Measurements from ENCODE around the gene COMMD1. TPM values are rescaled to one million over a fixed set of nuclear protein-coding genes. Genes with fewer than 3 reads are reported as not detected.

The COMMD1 gene
- total RNA-seq, 2 experiments from 2014 or later, result 11.5 to 13.2 TPM

DNA sequence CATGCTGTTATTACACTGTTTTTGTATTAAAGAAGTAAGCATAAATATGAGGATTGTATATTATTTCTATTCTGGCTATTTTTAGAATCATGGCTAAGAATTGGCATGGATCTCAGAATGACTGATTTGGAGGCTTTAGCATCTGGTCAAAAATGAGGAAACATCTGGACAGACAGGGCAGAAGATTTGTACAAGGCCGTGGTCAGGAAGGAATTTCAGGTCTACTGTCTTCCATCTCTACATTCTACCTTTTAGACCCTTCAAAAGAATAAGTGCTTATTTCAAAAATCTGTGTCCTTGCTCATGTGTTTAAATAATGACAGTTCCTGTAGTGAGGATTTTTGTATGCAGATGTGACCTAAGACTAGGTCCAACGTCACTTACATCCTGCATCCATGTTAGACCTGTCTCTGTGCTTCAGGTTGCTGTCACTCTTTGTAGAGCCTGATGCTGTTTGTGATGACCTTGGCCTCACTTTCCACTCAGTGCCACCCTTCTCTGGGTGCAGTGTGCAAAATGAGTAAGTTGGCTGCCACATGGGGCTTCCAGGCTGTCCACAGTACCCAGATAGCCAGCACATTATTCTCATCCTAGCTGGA is 235.8 kb downstream of the COMMD1 start:
- no peak overlapping the region for H3K27ac Mint-ChIP-seq
- Histone ChIP-seq H3K9me3 (ENCODE audit: control insufficient read depth in 1 of 2, insufficient read depth in 1 of 2, low read length in 2 of 2) (no peaks in the 10 kb centered on the region), H3K27me3 (ENCODE audit: control insufficient read depth in 1 of 2, insufficient read depth in 2 of 2, low read length in 2 of 2) (no peaks in the 10 kb centered on the region), H3K36me3 (ENCODE audit: insufficient read depth, low read length) (no peaks in the 10 kb centered on the region), H3K4me1 (ENCODE audit: insufficient read depth, low read length) (no peaks in the 10 kb centered on the region), H3K27ac (ENCODE audit: low read depth in 1 of 2, low read length in 2 of 2) (no peak overlapping the region), H3K4me3 (ENCODE audit: low read length) (no peak overlapping the region)
- peaks cover 9% of the 10 kb centered on the region for H3K4me1 Mint-ChIP-seq (ENCODE audit: low read depth)
- H3K4me3 Mint-ChIP-seq, result no peak overlapping the region
- ChIA-PET CTCF (no interaction called here), POLR2A (no interaction called here)
- no peaks in the 10 kb centered on the region for H3K27me3 Mint-ChIP-seq
- TF ChIP-seq, protein P1, sequence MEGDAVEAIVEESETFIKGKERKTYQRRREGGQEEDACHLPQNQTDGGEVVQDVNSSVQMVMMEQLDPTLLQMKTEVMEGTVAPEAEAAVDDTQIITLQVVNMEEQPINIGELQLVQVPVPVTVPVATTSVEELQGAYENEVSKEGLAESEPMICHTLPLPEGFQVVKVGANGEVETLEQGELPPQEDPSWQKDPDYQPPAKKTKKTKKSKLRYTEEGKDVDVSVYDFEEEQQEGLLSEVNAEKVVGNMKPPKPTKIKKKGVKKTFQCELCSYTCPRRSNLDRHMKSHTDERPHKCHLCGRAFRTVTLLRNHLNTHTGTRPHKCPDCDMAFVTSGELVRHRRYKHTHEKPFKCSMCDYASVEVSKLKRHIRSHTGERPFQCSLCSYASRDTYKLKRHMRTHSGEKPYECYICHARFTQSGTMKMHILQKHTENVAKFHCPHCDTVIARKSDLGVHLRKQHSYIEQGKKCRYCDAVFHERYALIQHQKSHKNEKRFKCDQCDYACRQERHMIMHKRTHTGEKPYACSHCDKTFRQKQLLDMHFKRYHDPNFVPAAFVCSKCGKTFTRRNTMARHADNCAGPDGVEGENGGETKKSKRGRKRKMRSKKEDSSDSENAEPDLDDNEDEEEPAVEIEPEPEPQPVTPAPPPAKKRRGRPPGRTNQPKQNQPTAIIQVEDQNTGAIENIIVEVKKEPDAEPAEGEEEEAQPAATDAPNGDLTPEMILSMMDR (IDR thresholded peaks at IDR 0.05), result no peak
- intact Hi-C loops (cut with DNase I, micrococcal nuclease), result no loop called here
- H3K9me3 Mint-ChIP-seq, result no peaks in the 10 kb centered on the region
- H3K36me3 Mint-ChIP-seq (ENCODE audit: low read depth), result peaks cover 32% of the 10 kb centered on the region
- ATAC-seq (ENCODE audit: poor library complexity), result no peak
- DNase-seq, result no peak

DNA sequence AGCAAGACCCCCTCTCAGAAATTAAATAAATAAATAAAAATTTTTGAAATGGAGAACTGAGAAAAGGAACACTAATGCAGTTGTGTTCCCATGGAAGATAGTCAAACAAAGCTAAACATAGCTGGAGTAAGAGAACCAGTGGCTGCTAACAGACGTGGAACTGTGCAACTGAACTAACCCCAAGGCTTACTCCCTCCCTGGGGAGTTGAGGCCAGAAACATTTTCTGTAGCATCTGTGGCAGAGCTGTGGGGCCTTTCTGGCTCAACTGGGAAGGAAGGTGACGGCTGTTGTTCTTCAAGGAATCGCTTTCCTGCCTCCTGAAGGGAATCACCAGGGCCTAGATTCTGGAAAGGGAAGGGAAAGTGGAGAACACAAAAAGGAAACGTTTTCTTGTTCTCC is 236.6 kb downstream of the COMMD1 start:
- ATAC-seq (ENCODE audit: poor library complexity) (no peak), DNase-seq (no peak)
- ChIA-PET POLR2A (no interaction called here), CTCF (no interaction called here)
- Mint-ChIP-seq H3K4me1 (ENCODE audit: low read depth) (peaks cover 15% of the 10 kb centered on the region), H3K27ac (no peak overlapping the region), H3K27me3 (no peaks in the 10 kb centered on the region), H3K36me3 (ENCODE audit: low read depth) (peaks cover 25% of the 10 kb centered on the region), H3K9me3 (no peaks in the 10 kb centered on the region), H3K4me3 (no peak overlapping the region)
- TF ChIP-seq, protein P1 (IDR thresholded peaks at IDR 0.05), result no peak
- Histone ChIP-seq H3K36me3 (ENCODE audit: insufficient read depth, low read length) (no peaks in the 10 kb centered on the region), H3K9me3 (ENCODE audit: control insufficient read depth in 1 of 2, insufficient read depth in 1 of 2, low read length in 2 of 2) (no peaks in the 10 kb centered on the region), H3K4me1 (ENCODE audit: insufficient read depth, low read length) (no peaks in the 10 kb centered on the region), H3K27ac (ENCODE audit: low read depth in 1 of 2, low read length in 2 of 2) (no peak overlapping the region), H3K4me3 (ENCODE audit: low read length) (no peak overlapping the region), H3K27me3 (ENCODE audit: control insufficient read depth in 1 of 2, insufficient read depth in 2 of 2, low read length in 2 of 2) (no peaks in the 10 kb centered on the region)
- intact Hi-C loops (cut with DNase I, micrococcal nuclease), result no loop called here

DNA sequence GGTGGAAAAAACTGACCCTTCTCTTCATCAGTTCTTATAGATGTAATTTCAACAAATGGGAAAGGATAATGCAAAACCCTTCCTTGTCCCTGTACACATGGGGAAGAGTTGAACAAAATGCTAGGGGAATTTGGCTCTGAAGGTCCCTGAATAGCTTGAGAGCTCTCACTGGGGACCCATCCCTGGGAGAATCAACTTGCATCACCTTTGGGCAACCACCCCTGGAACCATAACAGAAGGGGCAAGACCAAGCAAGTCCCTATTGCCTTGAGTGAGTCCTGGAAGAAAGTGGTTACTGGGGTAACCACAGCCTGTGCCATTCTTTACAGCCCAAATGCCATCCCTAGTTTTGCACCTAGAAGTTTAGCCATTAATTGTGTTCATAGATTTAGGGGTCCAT is 238.2 kb downstream of the COMMD1 start:
- CTCF ChIA-PET, result no interaction called here
- Mint-ChIP-seq H3K27me3 (no peaks in the 10 kb centered on the region), H3K4me1 (ENCODE audit: low read depth) (peaks cover 16% of the 10 kb centered on the region), H3K9me3 (no peaks in the 10 kb centered on the region), H3K27ac (no peak overlapping the region), H3K36me3 (ENCODE audit: low read depth) (peaks cover 18% of the 10 kb centered on the region), H3K4me3 (no peak overlapping the region)
- TF ChIP-seq, protein P1 (IDR thresholded peaks at IDR 0.05), result no peak
- no peaks in the 10 kb centered on the region for H3K4me1 ChIP-seq (ENCODE audit: insufficient read depth, low read length)
- H3K4me3 ChIP-seq (ENCODE audit: low read length), result no peak overlapping the region
- H3K9me3 ChIP-seq (ENCODE audit: control insufficient read depth in 1 of 2, insufficient read depth in 1 of 2, low read length in 2 of 2), result no peaks in the 10 kb centered on the region
- no peaks in the 10 kb centered on the region for H3K27me3 ChIP-seq (ENCODE audit: control insufficient read depth in 1 of 2, insufficient read depth in 2 of 2, low read length in 2 of 2)
- H3K27ac ChIP-seq (ENCODE audit: low read depth in 1 of 2, low read length in 2 of 2), result no peak overlapping the region
- DNase-seq (no peak), ATAC-seq (ENCODE audit: poor library complexity) (no peak)
- POLR2A ChIA-PET, result no interaction called here
- intact Hi-C loops (cut with DNase I, micrococcal nuclease), result no loop called here
- no peaks in the 10 kb centered on the region for H3K36me3 ChIP-seq (ENCODE audit: insufficient read depth, low read length)
